Lung (tissue), 12 donors: Measurements from ENCODE around the gene TSPOAP1. TPM values are rescaled to one million over a fixed set of nuclear protein-coding genes. Genes with fewer than 3 reads are reported as not detected.

Source experiments
- ATAC-seq: fragments of 200-7000 bp; cut with Tn5 transposase; one replicate; pipeline ENCODE4 v1.9.1; 2020; ENCODE audit warnings: moderate number of reproducible peaks; ENCODE audit not compliant: insufficient read depth, low FRiP score
- DNase-seq, 3 donors: peaks; one replicate each; pipeline ENCODE4 v3.0.0-alpha.2; 2013 to 2017
- H3K27ac ChIP-seq, 2 donors: one replicate each; pipeline ENCODE4 v1.5.1; 2013; ENCODE audit warnings: mild to moderate bottlenecking in 2 of 2, moderate library complexity in 2 of 2, control low read depth in 1 of 2, inconsistent platforms in 1 of 2, low read depth in 1 of 2, low read length in 1 of 2
- H3K27me3 ChIP-seq, 3 donors: one replicate each; pipeline ENCODE4 v1.5.1; 2013; ENCODE audit warnings: low read length in 2 of 3; ENCODE audit not compliant: control insufficient read depth in 3 of 3, insufficient read depth in 3 of 3
- H3K36me3 ChIP-seq, 4 donors: one replicate each; pipeline ENCODE4 v1.5.1; 2013; ENCODE audit warnings: low read length in 4 of 4, mild to moderate bottlenecking in 1 of 4, moderate library complexity in 1 of 4; ENCODE audit not compliant: control insufficient read depth in 4 of 4, insufficient read depth in 4 of 4
- H3K4me1 ChIP-seq, 5 donors: one replicate each; pipeline ENCODE4 v1.5.1; 2013; ENCODE audit warnings: low read length in 5 of 5, mild to moderate bottlenecking in 2 of 5, moderate library complexity in 1 of 5; ENCODE audit not compliant: control insufficient read depth in 5 of 5, insufficient read depth in 5 of 5
- H3K4me3 ChIP-seq: one replicate; pipeline ENCODE4 v1.5.1; 2013; ENCODE audit warnings: mild to moderate bottlenecking, control low read depth, moderate library complexity
- H3K9ac ChIP-seq, 2 donors: one replicate each; pipeline ENCODE4 v1.5.1; 2013; ENCODE audit warnings: low read length in 2 of 2, control low read depth in 1 of 2; ENCODE audit not compliant: insufficient read depth in 1 of 2
- H3K9me3 ChIP-seq, 4 donors: one replicate each; pipeline ENCODE4 v1.5.1; 2013; ENCODE audit warnings: low read length in 3 of 4, mild to moderate bottlenecking in 1 of 4, moderate library complexity in 1 of 4; ENCODE audit not compliant: control insufficient read depth in 4 of 4, insufficient read depth in 3 of 4
- WGBS, 2 donors: extraction: QIAGEN DNeasy Blood & Tissue Kit; methylation state at CpG; one replicate each; pipeline ENCODE4 v1.1.7; 2013; 5-methylcytosine and 5-hydroxymethylcytosine counted together
- polyA plus RNA-seq, 2 donors: library from polyadenylated mRNA; stranded (reverse); fragments of 200-250 nt; gene quantifications; one replicate each; pipeline ENCODE4 v1.2.1, GENCODE V29; 2013
- total RNA-seq, 2 donors: library from RNA; depleted of rRNA in 1 of 2; stranded (reverse); fragments of >200 nt in 1 of 2; gene quantifications; one replicate each; pipeline ENCODE4 v1.2.1, GENCODE V29; 2014 to 2021
- TF ChIP-seq, protein P1 (sequence below): IDR thresholded peaks from 2 replicates; pipeline ENCODE4 v1.5.1; 2012; ENCODE audit warnings: mild to moderate bottlenecking; ENCODE audit errors: control extremely low read depth, extremely low read depth
- donor health status: control.
- donor health status: control.
- donor health status: Bipolar disorder and iron deficiency.
- donor health status: healthy.
- donor health status: DM: yes; HTN: yes; CAD: no.

The TSPOAP1 gene
- total and polyA plus RNA-seq, 4 donors: 7.0 to 23.5 (median 18.2) TPM

DNA sequence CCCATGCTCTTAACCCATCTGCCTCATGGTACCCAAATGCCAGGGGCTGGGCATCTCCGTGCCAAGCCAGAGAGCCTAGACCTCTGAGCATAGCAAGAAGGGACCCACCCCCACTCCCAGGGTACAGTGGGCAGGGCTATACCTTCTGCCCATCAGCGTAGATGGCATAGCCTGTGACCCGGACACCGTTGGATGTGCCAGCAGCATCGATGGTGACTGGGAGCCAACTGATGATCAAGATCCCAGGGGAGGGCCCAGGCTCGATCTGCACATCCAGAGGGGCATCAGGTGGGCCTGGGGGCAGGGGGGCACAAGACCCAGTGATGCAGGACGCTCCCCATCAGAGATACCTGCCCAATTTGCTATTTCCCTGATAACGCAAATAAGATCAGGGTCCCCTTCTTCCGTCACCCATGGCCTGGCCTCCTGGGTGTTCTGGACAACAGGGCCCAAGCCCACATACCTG lies 17.1 kb downstream of the TSPOAP1 start:
- Histone ChIP-seq H3K27me3 (no peaks in the 10 kb centered on the region), H3K4me3 (no peak overlapping the region), H3K27ac (no peak overlapping the region), H3K9me3 (no peaks in the 10 kb centered on the region), H3K36me3 (peaks cover 0 to 16% (median 0%) of the 10 kb centered on the region in 4 donors), H3K9ac (no peak overlapping the region), H3K4me1 (no peaks in the 10 kb centered on the region)
- no peak for ATAC-seq
- TF ChIP-seq, protein P1, sequence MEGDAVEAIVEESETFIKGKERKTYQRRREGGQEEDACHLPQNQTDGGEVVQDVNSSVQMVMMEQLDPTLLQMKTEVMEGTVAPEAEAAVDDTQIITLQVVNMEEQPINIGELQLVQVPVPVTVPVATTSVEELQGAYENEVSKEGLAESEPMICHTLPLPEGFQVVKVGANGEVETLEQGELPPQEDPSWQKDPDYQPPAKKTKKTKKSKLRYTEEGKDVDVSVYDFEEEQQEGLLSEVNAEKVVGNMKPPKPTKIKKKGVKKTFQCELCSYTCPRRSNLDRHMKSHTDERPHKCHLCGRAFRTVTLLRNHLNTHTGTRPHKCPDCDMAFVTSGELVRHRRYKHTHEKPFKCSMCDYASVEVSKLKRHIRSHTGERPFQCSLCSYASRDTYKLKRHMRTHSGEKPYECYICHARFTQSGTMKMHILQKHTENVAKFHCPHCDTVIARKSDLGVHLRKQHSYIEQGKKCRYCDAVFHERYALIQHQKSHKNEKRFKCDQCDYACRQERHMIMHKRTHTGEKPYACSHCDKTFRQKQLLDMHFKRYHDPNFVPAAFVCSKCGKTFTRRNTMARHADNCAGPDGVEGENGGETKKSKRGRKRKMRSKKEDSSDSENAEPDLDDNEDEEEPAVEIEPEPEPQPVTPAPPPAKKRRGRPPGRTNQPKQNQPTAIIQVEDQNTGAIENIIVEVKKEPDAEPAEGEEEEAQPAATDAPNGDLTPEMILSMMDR: no peak
- DNase-seq: no peak
- 92 to 96% methylated on average over 9 of the region's 9 CpGs for WGBS, 2 donors

DNA sequence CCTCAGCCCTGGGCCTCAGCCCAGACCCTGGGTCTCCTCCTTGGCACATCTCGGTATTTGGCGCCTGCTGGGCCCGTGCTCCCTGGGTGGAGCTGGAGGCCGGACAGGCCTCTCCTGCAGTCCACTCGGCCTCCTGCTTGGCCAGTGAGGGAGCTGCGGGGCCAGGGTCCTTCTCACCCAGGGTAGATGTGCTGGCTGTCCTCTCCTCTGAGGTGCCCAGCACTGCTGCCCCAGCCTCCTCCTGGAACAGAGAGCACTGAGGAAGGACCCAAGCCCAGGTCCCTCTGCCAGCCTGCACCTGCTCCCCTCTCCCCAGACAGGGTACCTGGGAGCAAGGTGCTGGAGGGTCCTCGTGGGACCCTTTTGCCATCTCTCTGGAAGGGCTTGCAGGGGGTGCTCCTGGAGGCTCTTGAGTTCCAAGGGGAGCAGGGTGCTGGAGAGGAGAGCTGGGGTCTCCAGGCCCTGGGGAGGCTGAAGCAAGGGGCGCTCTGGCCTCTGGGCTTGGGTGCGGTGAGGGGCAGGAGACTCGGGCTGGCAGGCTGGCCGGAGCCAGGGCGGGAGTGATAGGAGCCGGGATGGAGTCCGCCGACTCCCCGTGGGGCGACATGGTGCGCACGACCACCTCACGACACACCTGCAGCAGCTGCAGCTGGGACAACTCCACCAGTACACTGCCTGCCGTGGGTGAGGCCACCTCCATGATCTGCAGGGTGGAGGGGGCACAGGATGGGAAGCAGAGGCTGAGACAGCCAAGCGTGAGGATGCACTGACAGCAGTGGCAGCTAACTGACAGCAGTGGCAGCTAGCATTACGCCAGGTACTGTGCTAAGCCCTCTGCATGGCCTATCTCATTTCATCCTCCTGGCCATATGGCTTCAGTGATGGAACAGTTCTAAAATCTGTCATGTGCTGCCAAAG lies 17.8 kb downstream of the TSPOAP1 start:
- Histone ChIP-seq H3K9me3 (no peaks in the 10 kb centered on the region), H3K27ac (no peak overlapping the region), H3K27me3 (no peaks in the 10 kb centered on the region), H3K4me1 (no peaks in the 10 kb centered on the region), H3K4me3 (no peak overlapping the region), H3K9ac (no peak overlapping the region), H3K36me3 (peaks cover 0 to 14% (median 0%) of the 10 kb centered on the region in 4 donors)
- 89 to 95% methylated on average over 22 to 23 of the region's 23 CpGs for WGBS, 2 donors
- no peak for ATAC-seq
- no peak for DNase-seq
- TF ChIP-seq, protein P1: no peak

DNA sequence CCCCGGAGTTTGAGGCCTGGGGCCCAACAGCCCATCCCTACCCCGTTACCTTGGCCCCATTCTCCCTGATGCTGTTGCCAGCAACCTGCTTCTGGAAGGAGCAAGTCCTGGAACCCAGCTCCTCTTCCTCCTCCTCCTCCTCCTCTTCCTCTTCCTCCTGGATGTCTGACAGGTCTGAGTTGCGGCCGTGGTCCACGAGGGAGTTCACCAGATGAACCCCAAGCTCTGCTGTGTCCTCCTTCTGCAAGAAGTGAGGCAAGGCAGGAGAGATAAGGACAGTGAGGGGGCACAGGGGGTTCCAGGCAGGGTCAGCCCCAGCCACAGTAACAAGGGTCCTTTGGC lies 18.7 kb downstream of the TSPOAP1 start:
- Histone ChIP-seq H3K4me1 (no peaks in the 10 kb centered on the region), H3K9me3 (no peaks in the 10 kb centered on the region), H3K9ac (no peak overlapping the region), H3K36me3 (peaks cover 0 to 11% (median 0%) of the 10 kb centered on the region in 4 donors), H3K27me3 (no peaks in the 10 kb centered on the region), H3K4me3 (no peak overlapping the region), H3K27ac (no peak overlapping the region)
- ATAC-seq (no peak), DNase-seq (no peak)
- TF ChIP-seq, protein P1: no peak
- 47 to 67% methylated on average over 5 of the region's 5 CpGs for WGBS, 2 donors
